D341Med (cell line): Measurements from ENCODE around the gene TBC1D17.

Source experiments
- DNase-seq: peaks from one replicate; pipeline ENCODE4 v3.0.0; 2012; ENCODE audit warnings: low spot score

Gene TBC1D17

GRCh38 chr19:49894011-49894664, 16.6 kb downstream of the TBC1D17 start:
- DNase-seq = no peak

GRCh38 chr19:49894879-49895565, 17.5 kb downstream of the TBC1D17 start:
- no peak for DNase-seq

DNA sequence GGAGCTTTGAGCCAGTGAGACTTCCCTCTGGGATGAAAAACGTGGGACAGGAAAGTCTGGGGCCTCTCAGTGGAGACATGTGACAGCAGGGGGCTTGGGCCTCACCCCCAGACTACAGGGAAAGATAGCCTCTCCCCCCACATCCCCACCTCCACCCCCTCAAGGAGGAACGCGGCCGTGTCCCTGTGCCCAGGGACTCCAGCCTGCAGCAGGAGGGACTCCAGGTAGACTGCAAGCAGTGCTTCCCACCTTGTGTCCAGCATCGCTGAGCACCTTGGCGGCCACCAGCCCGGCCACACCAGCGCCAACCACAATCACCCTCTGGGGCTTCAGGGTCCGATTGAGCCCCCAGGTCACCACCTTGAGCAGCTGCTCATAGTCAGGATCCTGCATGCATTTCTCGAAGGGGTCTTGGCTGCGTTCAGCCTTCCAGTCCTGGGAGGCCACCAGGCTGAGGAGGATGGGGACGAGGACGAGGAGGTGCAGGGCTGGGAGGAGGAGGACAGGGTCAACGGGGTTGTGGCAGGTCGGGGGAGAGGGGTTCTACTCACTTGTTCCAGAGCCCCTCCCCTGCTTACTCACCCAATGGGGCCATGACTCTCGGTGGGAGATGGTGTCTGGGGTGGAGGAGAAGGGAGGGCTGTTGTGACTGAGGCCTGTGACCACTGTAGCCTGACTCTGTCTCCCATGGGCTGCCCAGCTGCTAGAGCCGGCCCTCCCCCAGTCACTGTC, 18.2 kb downstream of the TBC1D17 start:
- DNase-seq = peak; percentile 37

GRCh38 chr19:49896863-49897621, 19.5 kb downstream of the TBC1D17 start, which contains the start of gene IL4I1:
Gene IL4I1 (minus strand): TSS chr19:49896887. CDS start chr19:49896160, 727 bp downstream.
- no peak for DNase-seq

- DNase-seq = no peak
Observed at GRCh38 chr19:49904136-49904535, 26.6 kb downstream of the TBC1D17 start.

- no peak for DNase-seq
Observed at GRCh38 chr19:49906879-49907564, 29.5 kb downstream of the TBC1D17 start.

- DNase-seq = no peak
Observed at GRCh38 chr19:49907745-49908446, 30.4 kb downstream of the TBC1D17 start.

- no peak for DNase-seq
Observed at GRCh38 chr19:49908480-49909420, 31.2 kb downstream of the TBC1D17 start.

- no peak for DNase-seq
Observed at GRCh38 chr19:49910179-49910578, 32.7 kb downstream of the TBC1D17 start.

GRCh38 chr19:49911381-49912145, 34.1 kb downstream of the TBC1D17 start:
- DNase-seq = no peak

GRCh38 chr19:49912965-49913685, 35.6 kb downstream of the TBC1D17 start:
- peak; percentile 38 for DNase-seq

GRCh38 chr19:49913720-49914119, 36.2 kb downstream of the TBC1D17 start:
- DNase-seq = no peak

DNA sequence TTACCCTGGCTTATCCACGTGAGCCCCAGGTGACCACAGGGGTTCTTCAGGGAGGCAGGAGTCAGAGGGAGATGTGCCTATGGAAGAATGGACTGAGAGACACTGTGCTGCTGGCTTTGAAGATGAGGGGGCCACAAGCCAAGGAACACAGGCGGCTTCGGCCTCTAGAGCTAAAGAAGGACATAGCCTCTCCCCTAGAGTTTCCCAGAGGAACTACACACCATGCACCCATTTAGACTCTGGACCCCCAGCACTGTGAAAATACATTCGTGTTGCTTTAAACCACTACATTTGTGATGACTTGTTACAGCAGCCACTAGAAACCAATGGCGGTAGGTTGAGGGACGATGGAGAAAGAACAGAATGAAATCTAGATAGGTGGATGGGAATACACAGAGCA, 37.8 kb downstream of the TBC1D17 start:
- no peak for DNase-seq

DNA sequence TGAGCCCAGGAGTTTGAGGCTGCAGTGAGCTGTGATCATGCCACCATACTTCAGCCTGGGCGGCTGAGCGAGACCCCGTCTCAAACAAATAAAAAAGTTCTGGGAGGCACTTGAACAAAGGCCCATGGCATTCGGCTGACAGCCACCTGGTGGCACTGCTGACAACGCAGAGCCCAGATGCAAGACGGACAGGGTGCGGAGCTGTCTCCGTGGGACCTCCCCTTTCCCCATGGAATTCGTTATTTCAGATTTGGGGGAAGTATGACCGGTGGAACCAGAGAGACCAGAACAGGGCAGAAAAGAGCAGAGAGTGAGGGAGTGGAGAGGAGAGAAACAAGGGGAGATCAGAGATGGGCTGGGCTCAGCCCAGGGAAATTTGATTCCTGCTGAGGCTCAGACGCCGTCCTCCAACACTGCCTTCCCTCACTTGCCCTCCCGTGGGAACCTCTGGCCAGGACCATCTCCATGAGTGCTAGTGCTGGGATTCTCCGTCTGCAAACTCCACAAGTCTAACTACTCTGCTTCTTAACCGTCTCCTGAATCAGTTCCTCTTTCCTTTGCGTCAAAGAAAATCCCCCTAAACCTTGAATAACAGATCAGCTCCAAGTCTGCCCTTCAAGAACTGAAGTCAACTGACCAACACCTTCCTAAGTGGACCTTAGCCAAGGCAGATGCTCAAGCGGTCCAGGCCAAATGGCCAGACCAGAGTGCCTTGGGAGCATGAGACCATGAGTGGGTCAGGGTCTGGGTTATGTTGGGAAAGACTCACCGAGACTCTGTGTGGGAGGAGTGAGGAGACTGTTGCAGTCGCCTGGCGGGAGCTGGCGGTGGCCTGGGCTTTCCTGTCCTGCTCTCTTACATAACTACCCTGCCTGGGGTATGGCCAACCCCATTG, 39.6 kb downstream of the TBC1D17 start:
- DNase-seq = peak; percentile 81

GRCh38 chr19:49918089-49918488, 40.6 kb downstream of the TBC1D17 start:
- no peak for DNase-seq

DNA sequence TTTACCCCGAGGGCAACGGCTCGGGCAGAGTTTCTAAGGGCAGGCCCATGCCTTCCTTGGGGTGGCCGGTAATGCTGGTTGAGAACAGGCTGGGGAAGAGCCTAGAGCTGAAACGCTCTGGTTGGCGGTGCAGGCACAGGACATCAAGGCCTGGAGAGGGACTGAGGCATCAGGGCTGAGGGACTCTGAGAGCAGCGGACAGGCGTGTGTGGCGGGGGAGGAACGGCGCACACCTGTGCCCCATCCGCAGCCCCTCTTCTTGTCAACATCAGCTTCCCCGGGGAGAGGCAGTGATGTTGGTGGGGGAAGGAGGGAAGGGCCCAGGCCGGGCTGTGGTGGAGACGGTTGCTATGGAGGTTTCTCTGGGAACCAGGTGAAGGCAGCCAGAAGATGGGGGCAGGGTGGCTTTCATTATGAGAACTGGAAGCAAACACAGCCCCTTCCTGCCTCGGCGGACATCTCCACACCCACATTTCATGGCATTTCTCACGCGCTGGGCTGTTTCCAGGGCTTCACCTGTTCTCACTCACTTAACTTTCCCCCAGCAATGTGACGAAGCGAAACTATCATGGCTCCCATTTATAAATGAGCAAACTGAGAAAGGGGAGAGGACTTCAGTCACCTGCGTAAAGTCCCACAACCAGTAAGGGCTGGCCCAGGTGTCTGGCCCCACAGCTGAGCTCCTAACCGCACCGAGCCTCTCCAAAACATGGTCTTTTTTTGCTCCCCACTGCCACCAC, 43.3 kb downstream of the TBC1D17 start:
- no peak for DNase-seq
